T47D (cell line): ENCODE measurements around the gene ADCY7.

ENCODE experiments used
- DNase-seq, 2 experiments: peaks; one replicate each; pipeline versions ENCODE4 v3.0.0 to v3.0.0-alpha.2; 2011 to 2012; ENCODE audit warnings: low read depth in 1 of 2, low spot score in 1 of 2
- JUND ChIP-seq: IDR thresholded peaks from 2 replicates; pipeline ENCODE4 v1.6.1; 2012; ENCODE audit warnings: low read depth
- in situ Hi-C: cut with HindIII; loops from 2 replicates; pipeline ENCODE4 v1.10.0; 2016; ENCODE audit warnings: low sequenced_read_pairs, low pct_unique_long_range_greater_than_20kb

ADCY7 gene

GRCh38 chr16:50282955-50283631 is 16.7 kb downstream of the ADCY7 start:
- TF ChIP-seq JUND, result no peak
- in situ Hi-C loops, result no loop called here
- no peak for DNase-seq

- no peak for DNase-seq
- in situ Hi-C loops, result no loop called here
- no peak for TF ChIP-seq JUND
These were observed 18.0 kb downstream of the ADCY7 start for GRCh38 chr16:50284131-50284911.

GRCh38 chr16:50285406-50286003 is 19.2 kb downstream of the ADCY7 start:
- no peak for TF ChIP-seq JUND
- DNase-seq, result no peak
- in situ Hi-C loops, result no loop called here

- in situ Hi-C loops, result no loop called here
- no peak for TF ChIP-seq JUND
- DNase-seq, result no peak
These were observed 20.3 kb downstream of the ADCY7 start for GRCh38 chr16:50286681-50287080.

- TF ChIP-seq JUND, result no peak
- in situ Hi-C loops, result no loop called here
- no peak for DNase-seq
These were observed 21.7 kb downstream of the ADCY7 start for GRCh38 chr16:50288026-50288425.

- no peak for DNase-seq
- TF ChIP-seq JUND, result no peak
- in situ Hi-C loops, result no loop called here
These were observed 22.6 kb downstream of the ADCY7 start for GRCh38 chr16:50288920-50289319.

- TF ChIP-seq JUND, result no peak
- in situ Hi-C loops, result no loop called here
- no peak for DNase-seq
These were observed 23.8 kb downstream of the ADCY7 start for GRCh38 chr16:50289950-50290764.

GRCh38 chr16:50290856-50291255 is 24.5 kb downstream of the ADCY7 start:
- DNase-seq, result no peak
- in situ Hi-C loops, result no loop called here
- TF ChIP-seq JUND, result no peak

- no peak for DNase-seq
- no peak for TF ChIP-seq JUND
- in situ Hi-C loops, result no loop called here
These were observed 25.6 kb downstream of the ADCY7 start for GRCh38 chr16:50291719-50292565.

GRCh38 chr16:50292566-50292948 is 26.2 kb downstream of the ADCY7 start:
- no peak for TF ChIP-seq JUND
- in situ Hi-C loops, result no loop called here
- no peak for DNase-seq

GRCh38 chr16:50293041-50293783 is 26.9 kb downstream of the ADCY7 start:
- in situ Hi-C loops, result no loop called here
- no peak for DNase-seq
- TF ChIP-seq JUND, result no peak
